ENCODE data around the gene SEMA5A.

GRCh38 chr5:9438596-9439354, 107.1 kb downstream of the SEMA5A start:
- TF ChIP-seq GATA2 (IDR thresholded peaks at IDR 0.05; ENCODE audit: low read depth, low read length) (no peak), GATA3 (IDR thresholded peaks at IDR 0.05; ENCODE audit: low read depth, low read length) (no peak)

Data from SH-SY5Y (cell line).